Mesothelial cell of epicardium (in vitro differentiated cells): ENCODE results near the gene STK10. TPM values are rescaled to one million over a fixed set of nuclear protein-coding genes. Genes with fewer than 3 reads are reported as not detected.

Experiments used
- DNase-seq, 2 experiments: peaks; one replicate each; pipeline ENCODE4 v3.0.0; 2021; ENCODE audit warnings: low spot score in 2 of 2; ENCODE audit not compliant: unreplicated experiment in 2 of 2
- H3K27ac Mint-ChIP-seq: 2 replicates; pipeline ENCODE4 v1.8.0; 2021; ENCODE audit warnings: mixed read lengths
- H3K27me3 Mint-ChIP-seq: 2 replicates; pipeline ENCODE4 v1.8.0; 2021; ENCODE audit warnings: low read depth, mixed read lengths
- H3K36me3 Mint-ChIP-seq: 2 replicates; pipeline ENCODE4 v1.8.0; 2021; ENCODE audit warnings: mixed read lengths
- H3K4me1 Mint-ChIP-seq: 2 replicates; pipeline ENCODE4 v1.8.0; 2021; ENCODE audit warnings: mixed read lengths
- H3K4me3 Mint-ChIP-seq: 2 replicates; pipeline ENCODE4 v1.8.0; 2021; ENCODE audit warnings: mild to moderate bottlenecking, moderate library complexity, mixed read lengths
- H3K9me3 Mint-ChIP-seq: 2 replicates; pipeline ENCODE4 v1.8.0; 2021; ENCODE audit warnings: mixed read lengths
- CTCF ChIP-seq: fragments of 200-600 bp; sonication (generic); IDR thresholded peaks from one replicate; pipeline ENCODE4 v1.5.0; 2021; ENCODE audit warnings: antibody characterized with exemption; ENCODE audit not compliant: unreplicated experiment
- total RNA-seq: library from RNA; stranded (reverse); gene quantifications from 3 replicates; pipeline ENCODE4 v1.2.1, GENCODE V29; 2021

STK10 gene
- total RNA-seq, 1 donor from 2014 or later, result 15.5 TPM

- H3K4me1 Mint-ChIP-seq, result peaks cover 11% of the 10 kb centered on the region
- no peak for TF ChIP-seq CTCF
- no peak overlapping the region for H3K27ac Mint-ChIP-seq
- no peak overlapping the region for H3K4me3 Mint-ChIP-seq
- no peaks in the 10 kb centered on the region for H3K9me3 Mint-ChIP-seq
- no peak for DNase-seq
- H3K27me3 Mint-ChIP-seq, result no peaks in the 10 kb centered on the region
- peaks cover 26% of the 10 kb centered on the region for H3K36me3 Mint-ChIP-seq
Observed at GRCh38 chr5:172064766-172065165, 123.3 kb downstream of the STK10 start.

GRCh38 chr5:172064358-172064757 is 123.7 kb downstream of the STK10 start:
- peaks cover 30% of the 10 kb centered on the region for H3K36me3 Mint-ChIP-seq
- no peaks in the 10 kb centered on the region for H3K27me3 Mint-ChIP-seq
- no peak for DNase-seq
- TF ChIP-seq CTCF, result no peak
- H3K9me3 Mint-ChIP-seq, result no peaks in the 10 kb centered on the region
- peaks cover 11% of the 10 kb centered on the region for H3K4me1 Mint-ChIP-seq
- peak overlapping the region; percentile 50 for H3K27ac Mint-ChIP-seq
- H3K4me3 Mint-ChIP-seq, result no peak overlapping the region

- Mint-ChIP-seq H3K27ac (peak overlapping the region; percentile 63), H3K36me3 (peaks cover 30% of the 10 kb centered on the region), H3K4me1 (peaks cover 11% of the 10 kb centered on the region), H3K9me3 (no peaks in the 10 kb centered on the region), H3K4me3 (no peak overlapping the region), H3K27me3 (no peaks in the 10 kb centered on the region)
- no peak for TF ChIP-seq CTCF
- no peak for DNase-seq
Observed at GRCh38 chr5:172063463-172064235, 124.4 kb downstream of the STK10 start.

GRCh38 chr5:172059661-172060100 is 128.3 kb downstream of the STK10 start:
- peaks cover 28% of the 10 kb centered on the region for H3K36me3 Mint-ChIP-seq
- no peak for DNase-seq

GRCh38 chr5:172058088-172058487 is 129.9 kb downstream of the STK10 start:
- H3K27me3 Mint-ChIP-seq, result no peaks in the 10 kb centered on the region
- TF ChIP-seq CTCF, result no peak
- H3K27ac Mint-ChIP-seq, result no peak overlapping the region
- no peaks in the 10 kb centered on the region for H3K9me3 Mint-ChIP-seq
- H3K36me3 Mint-ChIP-seq, result peaks cover 19% of the 10 kb centered on the region
- H3K4me3 Mint-ChIP-seq, result no peak overlapping the region
- H3K4me1 Mint-ChIP-seq, result no peaks in the 10 kb centered on the region
- DNase-seq, result no peak

More at GRCh38 chr5:172059661-172060100, 128.3 kb downstream of the STK10 start:
- Mint-ChIP-seq H3K9me3 (no peaks in the 10 kb centered on the region), H3K27ac (no peak overlapping the region), H3K4me3 (no peak overlapping the region), H3K4me1 (peaks cover 7% of the 10 kb centered on the region), H3K27me3 (no peaks in the 10 kb centered on the region)
- TF ChIP-seq CTCF, result peak; percentile 24
